HG02852 (cell line): ENCODE results near the gene ANKRD34C.

Source experiments
- ATAC-seq: cut with Tn5 transposase; IDR thresholded peaks from one replicate; pipeline ENCODE4 v1.9.1; 2021; ENCODE audit warnings: mild to moderate bottlenecking, moderate library complexity; ENCODE audit not compliant: unreplicated experiment

ANKRD34C gene

GRCh38 chr15:79282371-79283251, at the start of gene ANKRD34C:
TSS of gene ANKRD34C (plus strand) at chr15:79282722. CDS start at chr15:79293285, 10,563 bp downstream.
- ATAC-seq, result no peak

- no peak for ATAC-seq
Observed at GRCh38 chr15:79233236-79233635, 49.3 kb upstream of the ANKRD34C start.

GRCh38 chr15:79240036-79240435, 42.5 kb upstream of the ANKRD34C start:
- no peak for ATAC-seq

DNA sequence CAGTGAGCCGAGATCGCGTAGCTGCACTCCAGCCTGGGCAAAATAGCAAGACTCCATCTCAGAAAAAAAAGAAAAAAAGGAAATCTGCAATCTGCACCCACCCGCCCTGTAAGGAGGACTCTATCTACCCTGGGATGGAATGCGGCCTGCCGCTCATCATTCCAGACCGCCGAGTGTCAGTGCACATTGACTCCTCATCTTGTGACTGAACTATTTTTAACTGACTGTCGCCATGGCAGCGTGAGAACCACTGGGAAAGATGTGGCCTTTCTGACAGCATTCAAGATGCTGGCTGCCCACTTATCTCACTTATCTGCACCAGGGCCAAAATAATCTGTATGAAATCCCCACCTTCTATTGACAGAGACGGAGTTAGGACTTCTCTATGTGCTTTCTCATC, 38.8 kb upstream of the ANKRD34C start:
- no peak for ATAC-seq

- no peak for ATAC-seq
Observed at GRCh38 chr15:79244876-79245275, 37.6 kb upstream of the ANKRD34C start.

DNA sequence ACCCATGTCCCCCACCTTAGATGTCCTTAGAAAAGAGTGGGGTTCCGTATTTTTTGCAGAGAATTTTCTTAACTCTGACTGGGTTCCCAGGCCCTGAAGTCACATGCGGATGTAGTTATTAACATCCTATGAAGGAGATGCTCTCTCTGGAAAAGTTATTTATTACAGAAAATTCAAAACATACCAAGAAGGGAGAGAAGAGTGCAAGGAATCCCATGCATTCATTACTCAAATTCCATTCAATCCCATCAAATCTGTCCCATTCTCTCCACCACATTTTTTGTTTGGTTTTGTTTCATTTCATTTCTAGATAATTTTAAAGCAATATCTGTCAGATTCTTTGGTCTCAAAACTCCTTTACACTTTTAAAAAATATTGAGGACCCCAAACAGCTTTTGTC, 34.3 kb upstream of the ANKRD34C start:
- ATAC-seq, result no peak

GRCh38 chr15:79257454-79257853, 25.1 kb upstream of the ANKRD34C start:
- ATAC-seq, result no peak

GRCh38 chr15:79261836-79262235, 20.7 kb upstream of the ANKRD34C start:
- no peak for ATAC-seq

GRCh38 chr15:79265167-79265566, 17.4 kb upstream of the ANKRD34C start:
- no peak for ATAC-seq

GRCh38 chr15:79265987-79266579, 16.4 kb upstream of the ANKRD34C start:
- no peak for ATAC-seq

GRCh38 chr15:79283252-79284048, 928 bp downstream of the ANKRD34C start:
- no peak for ATAC-seq

- no peak for ATAC-seq
Observed at GRCh38 chr15:79290642-79291275, 8.2 kb downstream of the ANKRD34C start.

DNA sequence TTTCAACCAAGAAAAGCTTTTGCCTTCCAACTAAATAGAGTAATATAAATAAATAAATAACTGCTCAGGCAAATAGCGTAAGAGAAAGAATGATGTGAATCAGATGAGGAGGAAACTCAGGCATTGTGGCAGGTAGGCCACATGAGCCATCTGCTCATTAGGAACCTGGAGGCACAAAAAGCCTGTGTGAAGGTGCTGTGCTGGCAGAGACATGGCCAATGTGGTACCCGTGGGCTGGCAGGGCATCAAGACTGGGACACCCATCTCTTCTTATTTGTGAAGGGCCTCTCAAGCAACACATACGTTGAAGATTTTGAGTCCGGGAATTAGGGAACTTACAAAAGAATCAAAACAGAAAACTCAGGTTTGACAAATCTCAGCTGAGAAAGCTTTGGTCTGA, 9.5 kb downstream of the ANKRD34C start:
- no peak for ATAC-seq

DNA sequence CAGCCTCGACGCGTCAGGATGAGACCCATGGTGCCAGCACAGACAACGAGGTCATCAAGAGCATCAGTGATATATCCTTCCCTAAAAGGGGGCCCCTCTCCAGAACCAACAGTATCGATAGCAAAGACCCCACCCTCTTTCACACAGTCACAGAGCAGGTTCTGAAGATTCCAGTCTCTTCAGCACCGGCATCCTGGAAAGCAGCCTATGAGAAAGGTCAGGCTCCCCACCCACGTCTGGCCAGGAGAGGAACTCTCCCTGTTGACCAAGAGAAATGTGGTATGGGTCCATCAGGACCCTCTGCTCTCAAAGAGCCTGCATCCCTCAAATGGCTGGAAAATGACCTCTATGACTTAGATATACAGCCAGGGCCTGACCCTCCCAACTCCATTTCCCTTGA, 11.6 kb downstream of the ANKRD34C start:
- no peak for ATAC-seq

- ATAC-seq, result no peak
Observed at GRCh38 chr15:79296583-79296982, 14.1 kb downstream of the ANKRD34C start.

GRCh38 chr15:79299126-79299840, 16.8 kb downstream of the ANKRD34C start:
- no peak for ATAC-seq

DNA sequence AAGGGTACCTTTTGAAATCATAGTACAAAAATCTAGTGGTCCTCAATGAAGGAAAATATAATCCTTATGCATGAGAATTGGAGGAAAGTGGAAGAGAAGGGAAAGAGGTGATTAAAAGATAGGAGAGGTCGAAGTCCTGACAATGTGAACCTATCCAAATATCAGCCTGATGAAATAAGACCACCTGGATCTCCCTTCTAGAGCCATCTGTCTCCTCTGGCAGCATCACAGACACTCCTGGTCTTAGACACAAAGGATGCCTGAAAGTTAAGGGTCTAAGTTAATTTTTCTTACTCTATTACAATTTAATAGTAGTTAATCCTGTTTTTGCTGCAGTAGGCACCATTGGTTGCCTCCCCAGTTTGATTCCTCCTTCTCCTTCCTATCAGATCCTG, 17.3 kb downstream of the ANKRD34C start:
- ATAC-seq, result no peak

- no peak for ATAC-seq
Observed at GRCh38 chr15:79307251-79307650, 24.7 kb downstream of the ANKRD34C start.

GRCh38 chr15:79308874-79309273, 26.4 kb downstream of the ANKRD34C start:
- no peak for ATAC-seq

- peak; percentile 38 for ATAC-seq
Observed at GRCh38 chr15:79310612-79310984, 28.1 kb downstream of the ANKRD34C start.
